DMS79 treated with DMSO at 0.1 percent for 48 hours (cell line): ENCODE measurements around the gene CDC42EP2.

ENCODE experiments used
- DNase-seq: peaks from one replicate; lab custom pipeline; 2025; lab: John Stamatoyannopoulos, UW

The CDC42EP2 gene

DNA sequence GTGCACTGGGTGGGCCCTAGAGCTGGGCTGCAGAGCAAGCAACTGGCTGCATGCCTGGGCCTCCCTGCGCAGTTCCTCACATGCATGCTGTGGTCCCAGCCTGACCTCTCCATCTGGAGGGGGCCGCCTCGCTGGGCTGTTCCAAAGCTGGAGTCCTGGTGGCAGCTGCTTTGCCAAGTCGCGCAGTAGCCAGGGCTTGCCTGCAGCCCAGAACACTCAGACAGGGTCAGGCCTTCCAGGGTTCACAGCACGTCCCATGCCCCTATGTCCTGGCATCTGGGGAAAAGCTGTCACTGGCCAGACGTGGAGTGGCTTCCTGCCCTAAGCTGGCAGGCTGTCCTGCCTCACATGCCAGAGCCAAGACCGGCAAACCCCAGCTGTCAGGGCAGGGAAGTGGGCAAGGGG, 16.5 kb upstream of the CDC42EP2 start:
- DNase-seq = no peak

DNA sequence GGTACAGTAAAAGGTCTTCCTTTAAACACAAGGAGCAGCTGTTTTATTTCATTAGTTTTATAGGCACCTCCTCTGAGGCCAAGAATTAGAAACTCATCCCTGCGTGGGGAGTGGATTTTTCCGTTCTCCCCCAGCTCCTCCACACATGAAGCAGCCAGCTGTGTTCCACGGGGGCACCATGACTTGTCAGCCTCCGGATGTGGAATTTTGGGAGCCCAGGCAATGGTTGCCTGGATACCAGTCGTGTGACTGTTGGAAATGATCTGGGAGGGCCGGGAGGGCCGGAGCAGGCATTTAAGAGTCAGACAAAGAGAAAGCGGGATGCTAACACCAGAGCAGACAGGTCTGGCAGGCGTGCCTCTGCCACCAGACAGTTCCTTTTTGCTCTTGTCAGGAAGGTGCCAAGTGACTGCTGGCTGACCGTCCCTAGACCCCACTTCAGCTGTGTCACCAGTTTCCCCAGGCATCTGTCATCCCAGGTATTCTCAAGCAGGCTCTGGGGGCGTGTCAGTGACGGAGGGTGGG, 15.9 kb upstream of the CDC42EP2 start:
- DNase-seq = no peak

DNA sequence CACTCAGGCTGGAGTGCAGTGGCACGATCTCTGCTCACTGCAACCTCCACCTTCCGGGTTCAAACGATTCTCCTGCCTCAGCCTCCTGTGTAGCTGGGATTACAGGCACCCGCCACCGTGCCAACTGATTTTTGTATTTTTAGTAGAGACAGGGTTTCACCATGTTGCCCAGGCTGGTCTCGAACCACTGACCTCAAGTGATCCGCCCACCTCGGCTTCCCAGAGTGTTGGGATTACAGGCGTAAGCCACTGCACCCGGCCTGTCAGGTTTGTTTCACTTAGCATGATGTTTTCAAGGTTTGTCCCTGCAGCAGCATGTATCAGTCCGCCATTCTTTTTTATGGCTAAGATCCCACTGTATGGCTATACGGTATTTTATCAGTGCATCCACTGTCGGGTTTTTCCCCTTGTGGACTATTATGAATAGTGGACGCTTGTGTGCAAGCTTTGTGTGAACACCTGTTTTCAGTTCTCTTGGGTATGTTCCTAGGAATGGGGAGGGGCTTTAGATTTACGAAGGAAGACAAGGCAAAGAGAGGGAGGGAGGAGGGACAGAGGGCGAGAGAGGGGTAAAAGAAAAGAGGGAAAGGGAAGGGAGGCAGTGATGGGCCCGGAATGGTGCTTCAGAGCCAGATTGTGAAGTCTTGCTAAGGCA, 13.9 kb upstream of the CDC42EP2 start:
- DNase-seq = no peak

DNA sequence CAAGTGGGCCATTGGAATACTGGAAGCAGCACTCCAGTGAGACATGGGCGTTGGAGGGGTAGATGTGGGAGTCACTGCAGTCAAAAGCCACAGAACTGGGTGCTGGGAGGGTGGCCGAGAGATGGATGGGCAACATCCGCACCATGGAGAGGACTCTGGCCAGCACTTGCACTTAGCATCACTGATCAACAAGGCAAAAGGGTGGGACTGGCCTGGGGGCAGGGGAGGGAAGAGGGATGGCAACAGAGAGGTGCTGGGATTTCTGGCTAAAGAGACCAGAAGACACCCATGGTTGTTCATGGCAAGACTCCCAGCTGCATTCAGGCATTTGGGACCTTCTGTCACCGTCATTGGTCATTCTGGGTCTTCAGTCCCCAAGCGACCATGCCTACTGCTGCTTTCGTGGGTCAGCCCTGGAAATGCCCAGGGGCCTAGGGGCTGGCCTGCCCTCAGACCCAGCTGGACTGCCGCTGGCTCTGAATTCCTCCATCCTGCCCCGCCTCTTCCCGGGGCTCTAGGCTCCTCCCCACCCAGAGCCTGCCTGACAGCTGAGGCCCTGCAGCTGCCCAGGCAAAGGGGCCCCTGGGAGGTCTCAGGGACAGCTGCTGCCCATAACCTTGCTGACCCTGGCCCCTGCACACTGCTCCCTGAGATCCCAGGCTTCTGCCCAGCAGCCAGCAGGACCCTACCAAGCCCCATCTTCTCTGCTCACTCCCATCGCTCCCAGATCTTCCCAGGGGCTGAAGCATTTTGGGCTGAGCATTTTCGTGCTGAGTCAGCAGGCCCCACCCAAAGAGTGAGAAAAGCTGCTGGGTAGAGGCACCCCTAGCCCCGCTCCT, 13.0 kb upstream of the CDC42EP2 start:
- no peak for DNase-seq

DNA sequence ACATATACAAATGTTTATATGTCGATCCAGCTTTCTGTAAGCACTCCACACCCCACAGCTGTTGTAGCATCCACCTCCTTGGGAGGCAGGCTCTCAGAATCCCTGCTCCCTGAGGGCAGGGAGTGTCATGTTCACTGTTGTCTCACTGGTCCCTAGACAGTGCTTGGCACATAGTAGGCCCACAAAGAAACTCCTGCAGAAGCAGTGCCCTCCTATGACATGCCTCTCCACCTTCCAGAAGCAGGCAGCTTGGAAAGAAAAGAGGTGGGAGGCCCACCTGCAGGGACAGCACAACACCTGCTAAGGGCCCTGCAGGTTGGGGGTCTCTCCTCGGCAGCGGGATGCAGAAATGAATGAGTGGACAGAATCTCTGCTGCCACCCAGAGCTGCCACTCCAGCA, 11.1 kb upstream of the CDC42EP2 start:
- DNase-seq = no peak

DNA sequence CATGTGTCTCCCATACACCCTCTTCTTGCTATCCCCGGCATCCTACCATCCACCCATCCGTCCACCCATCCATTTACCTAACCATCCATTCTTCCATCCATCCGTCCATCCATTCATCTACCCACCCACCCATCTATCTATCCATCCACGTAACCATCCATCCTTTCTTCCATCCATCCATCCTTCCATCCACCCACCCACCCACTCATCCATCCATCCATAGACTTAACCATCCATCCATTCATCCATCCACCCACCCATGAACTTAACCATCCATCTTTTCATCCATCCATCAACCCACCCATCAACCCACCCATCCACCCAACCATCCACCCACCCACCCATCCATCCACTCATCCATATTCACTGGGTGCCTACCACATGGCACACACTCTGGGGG, 10.6 kb upstream of the CDC42EP2 start:
- DNase-seq = no peak

DNA sequence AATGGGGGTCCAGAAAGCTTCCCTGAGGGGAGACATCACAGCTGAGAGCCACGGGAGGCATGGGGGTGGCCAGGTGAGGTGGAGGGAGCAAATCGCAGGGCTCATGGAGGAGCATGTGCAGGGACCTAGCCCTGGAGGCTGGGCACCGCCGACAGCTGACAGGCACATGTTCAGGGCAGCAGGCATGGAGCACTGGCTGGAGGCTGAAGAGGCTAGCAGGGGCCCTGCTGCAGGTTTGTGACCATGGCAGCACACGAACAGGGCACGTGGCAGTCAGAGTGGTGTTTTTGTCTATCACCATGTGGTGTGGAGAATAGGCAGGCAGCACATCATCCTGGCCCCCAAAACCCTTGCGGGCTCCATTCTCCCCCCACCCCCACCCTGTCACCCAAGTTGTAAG, 10.1 kb upstream of the CDC42EP2 start:
- no peak for DNase-seq

DNA sequence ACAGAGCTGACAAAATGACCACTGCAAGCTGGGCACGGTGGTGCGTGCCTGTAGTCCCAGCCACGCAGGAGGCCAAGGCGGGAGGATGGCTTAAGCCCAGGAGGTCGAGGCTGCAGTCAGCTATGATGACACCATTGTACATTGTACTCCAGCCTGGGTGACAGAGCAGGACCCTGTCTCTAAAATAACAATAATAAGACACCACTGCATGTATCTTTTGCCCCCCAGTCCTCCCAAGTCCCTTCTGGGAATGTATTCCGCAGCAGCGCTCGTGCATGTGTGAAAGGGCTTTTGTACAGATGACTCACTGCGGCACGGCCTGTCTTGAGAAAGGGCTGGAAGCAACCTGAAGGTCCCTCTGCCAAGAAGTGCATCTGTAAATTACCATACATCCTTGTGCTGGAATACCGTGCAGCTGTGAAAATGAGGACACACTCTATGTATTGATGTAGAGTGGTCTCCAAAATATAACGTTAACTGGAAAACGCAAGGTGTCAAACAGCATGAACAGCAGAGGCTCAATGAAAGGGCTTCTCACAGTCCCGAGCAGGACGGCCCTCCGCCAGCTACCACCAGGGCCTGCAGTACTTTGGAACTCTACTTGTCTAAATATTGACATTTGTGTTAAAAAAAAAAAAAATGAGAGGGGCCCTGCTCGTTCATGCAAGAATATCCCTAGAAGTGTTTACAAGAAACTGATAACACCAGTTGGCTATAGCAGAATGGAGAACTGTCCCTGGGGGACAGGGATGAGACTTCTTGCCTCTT, 9.0 kb upstream of the CDC42EP2 start:
- DNase-seq = no peak

DNA sequence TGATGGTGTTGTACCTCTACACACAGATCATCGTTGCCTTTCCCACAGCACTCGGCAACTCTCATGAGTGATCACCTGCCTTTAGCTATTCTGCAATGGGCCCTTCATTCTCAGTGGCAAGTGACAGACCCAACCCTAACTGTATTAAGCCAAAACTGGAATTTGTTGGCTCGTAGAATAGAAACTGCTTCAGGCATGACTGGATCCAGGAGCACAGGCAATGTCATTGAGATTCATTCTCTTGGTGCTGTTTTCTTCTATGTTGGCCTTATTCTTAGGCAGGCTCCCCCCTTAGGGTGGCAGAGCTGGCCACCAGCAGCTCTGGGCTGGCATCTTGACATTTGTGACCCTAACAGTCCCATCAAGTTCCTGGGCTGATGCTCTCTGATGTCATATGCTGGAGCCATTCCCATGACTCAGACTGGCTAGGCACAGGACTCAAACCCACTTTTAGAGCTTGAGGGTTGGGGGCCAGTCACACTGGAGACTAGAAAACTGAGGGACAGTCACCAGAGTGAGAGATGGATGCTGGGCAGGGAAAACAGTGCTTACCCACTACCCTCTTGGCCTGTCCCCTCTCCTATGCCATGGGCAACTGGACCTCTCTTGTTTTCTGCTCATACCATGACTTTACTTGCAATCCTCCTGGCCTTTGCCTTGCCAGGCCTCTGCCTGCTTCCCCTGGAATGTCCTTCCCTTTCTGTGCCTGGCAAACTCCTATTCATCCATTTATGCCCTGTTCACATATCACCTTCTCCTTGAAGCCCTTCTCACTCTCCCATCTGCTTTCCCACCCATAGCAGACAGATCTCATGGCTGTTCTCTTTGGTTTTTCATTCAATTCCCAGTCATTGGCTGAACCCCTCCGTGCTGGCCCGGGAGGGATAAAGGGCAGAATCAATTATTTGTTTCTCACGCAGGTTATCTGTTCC, 7.1 kb upstream of the CDC42EP2 start:
- no peak for DNase-seq

DNA sequence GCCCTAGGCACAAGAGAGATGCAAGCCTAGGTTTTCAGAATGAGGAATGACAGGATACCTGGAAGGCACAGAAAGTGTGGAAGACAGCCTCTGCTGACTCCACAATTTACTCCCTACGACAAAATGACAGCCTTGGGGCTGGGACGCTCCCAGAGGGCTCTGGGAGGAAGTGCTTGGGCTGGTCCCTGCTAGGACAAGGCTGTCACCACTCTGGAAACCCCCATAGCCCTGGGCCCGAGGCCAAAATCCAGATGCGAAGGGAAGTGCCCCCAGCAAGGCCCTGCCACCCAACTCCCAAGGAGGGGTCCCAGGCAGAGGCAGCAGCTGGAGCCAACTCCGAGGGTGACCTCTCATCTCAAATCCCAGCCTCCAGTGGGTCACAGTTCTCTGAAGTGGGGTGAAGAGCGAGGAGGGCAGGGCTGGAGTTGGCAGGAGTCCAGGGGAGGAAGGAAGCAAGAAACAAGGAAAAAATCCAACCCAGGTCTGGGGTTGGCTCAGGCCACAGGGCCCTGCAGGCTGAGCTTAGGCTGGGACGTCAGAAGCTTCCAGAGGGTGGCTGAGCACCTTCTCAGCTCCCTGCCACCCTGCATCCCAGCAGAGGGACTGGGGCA, 6.3 kb upstream of the CDC42EP2 start:
- DNase-seq = peak; percentile 46

DNA sequence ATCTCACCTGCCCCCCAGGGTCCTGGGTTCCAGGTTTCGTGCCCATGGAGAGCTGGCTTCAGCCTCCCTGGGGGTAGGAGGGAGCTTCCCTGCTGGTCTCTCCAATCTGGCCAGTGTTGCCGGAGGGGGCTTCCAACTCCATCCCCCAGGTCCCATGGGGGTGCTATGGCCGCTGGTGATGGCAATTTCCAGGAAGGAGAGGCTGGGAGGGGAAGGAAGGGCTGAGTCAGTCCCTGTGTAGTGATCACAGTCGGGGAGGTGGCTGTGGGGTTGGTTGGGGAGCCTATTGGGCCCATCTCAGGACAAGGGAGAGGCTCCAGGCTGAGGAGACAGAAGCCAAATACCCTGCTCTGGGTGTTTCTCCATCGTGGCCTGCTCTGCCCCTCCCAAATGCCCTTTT, 5.7 kb upstream of the CDC42EP2 start:
- DNase-seq = no peak

DNA sequence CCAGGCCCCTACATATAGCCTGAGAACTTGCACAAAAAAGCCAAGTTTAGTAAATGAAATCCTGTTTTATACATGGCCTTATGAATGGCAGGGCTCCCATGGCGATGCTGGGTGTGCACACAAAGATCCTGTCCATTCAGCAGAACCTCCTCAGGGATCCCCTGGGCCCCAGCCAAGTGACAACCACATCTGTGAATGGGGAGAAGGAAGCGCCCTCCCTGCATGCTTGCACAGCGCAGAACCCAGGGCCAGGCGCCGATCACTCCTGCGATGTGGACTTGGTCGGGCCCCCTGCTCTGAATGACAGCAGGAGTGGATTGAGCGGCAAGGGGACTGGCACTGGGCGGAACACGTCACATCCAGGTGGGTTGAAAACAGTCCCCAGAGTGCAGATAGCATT, 4.5 kb upstream of the CDC42EP2 start:
- DNase-seq = peak; percentile 17

DNA sequence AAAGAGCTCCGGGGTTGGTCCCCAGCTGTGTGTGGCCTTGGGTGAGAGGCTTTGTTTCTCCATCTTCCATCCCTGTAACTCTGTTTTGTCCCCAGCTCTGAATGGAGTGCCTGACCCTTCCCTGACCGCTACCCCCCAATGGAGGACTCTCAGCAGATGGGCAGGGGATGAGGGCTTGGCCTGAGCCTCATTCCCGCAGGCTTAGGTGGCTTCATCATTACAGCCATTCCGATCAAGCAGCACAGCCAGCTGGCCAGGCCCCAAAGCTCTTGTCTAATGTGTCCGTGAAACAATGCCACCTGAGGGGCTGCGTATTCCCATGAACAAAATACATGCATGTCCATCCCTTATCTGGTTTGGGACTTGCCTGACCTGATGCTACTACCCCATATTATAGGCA, 3.9 kb upstream of the CDC42EP2 start:
- no peak for DNase-seq

DNA sequence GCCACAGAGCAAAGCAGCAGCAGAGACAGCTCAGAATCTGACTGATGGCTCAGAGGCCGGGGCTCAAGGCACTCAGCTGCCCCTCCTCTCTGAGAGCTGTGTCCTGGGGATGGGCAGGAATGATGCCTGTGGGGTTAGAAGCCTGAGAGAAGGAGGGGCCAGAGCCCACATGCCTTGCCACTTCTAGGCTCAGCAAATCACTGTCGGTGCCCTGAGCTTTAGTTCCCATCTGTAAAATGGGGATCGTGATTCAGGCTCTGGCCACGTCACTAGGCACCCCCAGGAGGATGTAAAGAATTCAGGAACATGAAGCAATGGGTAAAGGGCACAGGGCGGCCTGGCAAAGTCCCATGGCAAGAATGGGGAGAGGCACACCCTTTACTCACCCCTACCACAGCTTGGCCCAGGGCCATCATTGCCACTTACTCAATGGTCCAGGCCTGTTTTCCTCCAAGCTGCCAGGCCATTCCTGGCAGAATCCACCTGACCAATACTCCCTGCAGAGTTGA, 3.4 kb upstream of the CDC42EP2 start:
- DNase-seq = no peak

DNA sequence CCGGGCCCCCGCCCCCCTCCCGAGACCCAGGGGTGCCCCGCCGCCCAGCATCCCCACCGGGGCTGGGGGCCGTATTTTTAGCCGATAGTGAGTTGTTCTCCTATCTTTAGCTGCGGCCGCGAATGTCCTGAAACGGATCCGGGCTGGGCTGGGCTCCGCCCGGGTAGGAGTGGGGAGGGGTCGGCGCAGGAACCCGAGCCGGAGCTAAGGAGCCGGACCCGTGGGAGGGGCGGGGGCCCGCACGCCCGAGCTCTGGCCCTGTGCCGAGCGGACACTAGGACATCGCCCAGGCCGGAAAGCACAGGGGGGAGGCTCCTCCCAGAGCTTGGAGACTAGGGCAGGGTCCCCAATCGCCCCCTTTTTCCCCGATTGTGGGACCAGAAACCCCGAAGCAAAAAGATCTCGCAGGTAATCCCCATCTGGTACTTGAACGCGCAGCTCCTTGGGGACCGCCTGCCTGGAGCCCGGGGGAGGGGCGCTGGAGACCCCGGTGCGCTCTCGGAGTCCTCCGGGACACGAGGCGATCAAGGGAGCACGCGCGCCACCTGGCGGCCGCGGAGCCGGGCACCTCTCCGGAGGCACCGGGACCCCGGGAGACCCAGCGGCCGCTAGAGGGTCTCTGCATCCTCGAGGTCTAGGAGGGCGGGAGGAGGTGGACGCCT, 669 bp downstream of the CDC42EP2 start:
- DNase-seq = peak; percentile 76

DNA sequence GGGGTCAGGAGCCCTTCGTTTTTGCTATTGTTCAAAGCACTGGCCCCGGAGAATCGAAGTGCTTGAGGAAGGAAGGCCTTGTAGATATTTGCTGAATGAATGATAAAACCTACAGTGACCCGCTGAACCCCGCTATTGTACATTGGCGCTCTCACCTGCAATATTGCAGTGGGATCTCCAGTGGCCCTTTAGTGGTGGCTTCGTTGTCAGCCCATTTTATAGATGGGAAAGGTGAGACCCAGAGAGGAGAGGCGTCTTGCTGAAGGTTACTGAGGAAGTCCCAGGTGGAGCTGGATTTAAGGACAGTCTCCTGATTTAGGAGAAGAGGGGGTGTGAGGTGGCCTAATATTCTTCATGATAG, 1.2 kb downstream of the CDC42EP2 start:
- DNase-seq = no peak

DNA sequence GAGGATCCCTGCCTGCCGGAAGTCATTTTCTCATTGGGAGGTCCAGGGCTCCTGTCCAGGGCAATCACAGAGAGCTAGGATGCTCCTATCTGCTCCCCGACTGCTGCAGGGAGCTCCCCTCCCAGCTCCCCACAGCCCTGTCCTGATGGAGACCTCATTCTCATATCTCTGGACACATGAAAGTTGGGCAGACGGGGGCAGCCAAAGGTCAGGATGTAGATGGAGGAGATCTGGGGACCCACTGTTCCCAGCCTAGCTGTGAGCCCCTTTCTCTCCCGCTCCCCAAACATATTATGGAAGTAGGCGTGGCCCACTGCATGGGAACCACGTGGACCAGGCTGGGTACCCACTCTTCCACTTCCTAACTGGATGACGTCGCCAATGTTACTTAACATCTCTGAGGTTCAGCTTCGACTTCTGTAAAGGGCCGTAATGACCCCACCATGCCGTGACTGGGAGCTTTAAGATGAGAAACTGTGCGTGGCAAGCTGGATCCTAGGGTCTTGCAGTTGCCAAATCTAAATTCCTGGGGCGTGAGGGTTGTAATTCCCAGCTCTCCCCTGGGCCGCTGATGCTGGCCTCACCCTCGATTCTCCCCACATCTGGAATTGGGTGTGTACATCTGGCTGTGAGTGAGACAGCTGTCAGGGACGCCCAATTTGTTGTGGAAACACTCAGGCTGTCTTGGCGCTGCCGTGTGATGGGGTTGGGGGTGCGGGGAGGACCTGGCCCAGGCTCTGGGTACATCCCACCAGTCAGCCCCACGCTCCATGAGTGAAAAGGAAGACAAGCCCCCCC, 1.8 kb downstream of the CDC42EP2 start:
- no peak for DNase-seq

DNA sequence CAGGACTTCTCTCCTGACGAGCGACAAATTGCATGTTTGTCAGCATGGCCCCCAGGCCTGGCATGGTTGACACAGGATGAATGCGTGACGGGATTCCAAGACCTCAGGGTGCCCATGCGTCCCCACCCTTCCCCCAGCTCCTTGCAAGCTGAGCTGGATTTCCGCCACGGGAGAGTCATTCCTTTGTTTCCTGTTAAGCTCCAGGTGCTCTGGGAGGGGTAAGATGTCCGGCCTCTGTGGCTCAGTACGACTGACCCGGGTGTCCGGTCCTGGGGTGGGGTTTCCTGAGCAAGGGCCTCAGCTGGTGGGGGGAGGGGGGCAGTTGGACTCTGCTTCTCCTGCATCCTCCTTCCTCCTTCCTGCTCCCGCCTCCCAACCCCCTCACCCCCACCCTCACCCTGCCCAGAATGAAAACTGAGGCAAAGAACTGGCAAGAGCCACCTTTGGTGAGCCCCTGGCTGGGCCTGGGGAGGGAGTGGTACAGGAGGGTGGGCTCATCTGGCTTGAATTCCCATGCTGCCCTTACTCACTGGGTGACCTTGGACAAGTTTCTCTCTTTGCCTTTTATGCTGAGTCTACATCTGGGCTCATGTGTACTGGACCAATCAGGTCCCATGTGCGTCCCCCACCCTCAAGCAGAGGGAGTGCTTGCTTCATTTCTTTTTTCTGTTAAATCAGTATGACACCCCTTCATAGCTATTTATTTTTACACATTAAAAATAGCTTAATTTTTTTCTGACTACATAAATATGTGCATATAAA, 2.5 kb downstream of the CDC42EP2 start:
- peak; percentile 32 for DNase-seq
